Hepatocyte (in vitro differentiated cells): ENCODE results near the gene AMFR.

Experiments
- CTCF ChIP-seq: fragments of 200-600 bp; sonication (generic); IDR thresholded peaks from 2 replicates; pipeline ENCODE4 v1.5.1; 2016; ENCODE audit warnings: antibody characterized with exemption, mild to moderate bottlenecking; ENCODE audit not compliant: poor library complexity
- EZH2phosphoT487 ChIP-seq: fragments of 200-600 bp; sonication (generic); IDR thresholded peaks from one replicate; pipeline ENCODE4 v1.6.1; 2018; ENCODE audit warnings: antibody characterized with exemption, mild to moderate bottlenecking, low read depth, moderate library complexity; ENCODE audit not compliant: unreplicated experiment, severe bottlenecking

GRCh38 chr16:56362057-56362655, 63.2 kb downstream of the AMFR start:
- TF ChIP-seq CTCF (no peak), EZH2phosphoT487 (no peak)
